ENCODE results near the gene DSCAML1.

GRCh38 chr11:117424781-117425180 is 372.2 kb downstream of the DSCAML1 start:
- no peak for TF ChIP-seq CTCF (IDR thresholded peaks at IDR 0.05)
- TF ChIP-seq POLR2A (IDR thresholded peaks at IDR 0.05) = no peak
